NCI-H82 treated with DMSO at 0.1 percent for 48 hours (cell line): ENCODE measurements around the gene EVI5.
"Not testable (repeated sequence)": the region's sequence is repeated elsewhere in the genome, so short reads cannot be mapped to it uniquely, and the experiment has no call there.

Experiments
- DNase-seq: peaks from one replicate; lab custom pipeline; 2025; ENCODE audit not compliant: unreplicated experiment; lab: John Stamatoyannopoulos, UW

The EVI5 gene

DNA sequence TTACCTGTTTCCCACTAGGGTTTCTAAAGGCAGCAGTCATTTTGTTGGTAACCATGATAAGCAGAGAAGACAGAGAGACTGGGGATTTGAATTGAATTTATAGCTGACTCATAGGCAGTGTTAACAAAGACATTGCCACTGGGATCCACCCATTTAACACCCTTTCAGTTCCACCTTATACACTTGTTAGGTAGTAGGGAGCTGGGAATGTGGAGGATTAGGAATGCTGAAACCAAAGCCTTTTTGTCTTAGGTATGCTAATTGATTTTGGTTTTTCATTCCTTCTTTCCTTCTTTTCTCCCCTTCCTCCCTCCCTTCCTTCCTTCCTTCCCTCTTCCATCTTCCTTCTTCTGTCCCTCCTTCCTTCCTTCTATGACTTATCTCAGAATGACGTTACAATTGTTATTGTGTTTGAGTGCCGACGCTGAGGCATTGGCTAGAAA, 7.5 kb upstream of the EVI5 start:
- no peak for DNase-seq

DNA sequence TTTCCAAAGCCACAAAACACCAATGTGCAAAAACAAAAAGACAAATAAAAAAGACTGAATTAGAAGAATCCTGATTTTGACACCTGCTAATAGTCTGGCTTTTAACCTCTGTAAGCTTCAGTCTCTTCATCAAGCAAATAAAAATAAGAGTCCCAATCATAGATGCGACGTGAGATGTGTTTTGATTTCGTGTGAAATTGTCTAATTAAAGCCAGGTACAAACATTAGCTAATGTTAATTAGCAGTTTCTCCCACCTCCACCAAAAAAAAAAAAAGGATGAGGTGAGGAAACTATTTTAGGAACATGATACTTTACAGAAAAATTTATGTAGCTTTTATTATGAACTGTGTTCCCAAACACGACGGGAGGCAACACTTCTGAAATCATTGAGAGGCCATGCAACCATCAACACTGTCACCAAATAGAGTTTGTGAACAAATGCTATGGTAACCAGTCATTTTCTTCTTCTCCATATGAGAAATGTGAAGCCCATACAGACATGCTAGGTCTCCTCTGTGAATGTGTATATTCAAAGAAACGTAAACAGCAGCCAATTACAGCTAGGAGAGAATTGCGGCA, 6.7 kb upstream of the EVI5 start:
- DNase-seq, result no peak

DNA sequence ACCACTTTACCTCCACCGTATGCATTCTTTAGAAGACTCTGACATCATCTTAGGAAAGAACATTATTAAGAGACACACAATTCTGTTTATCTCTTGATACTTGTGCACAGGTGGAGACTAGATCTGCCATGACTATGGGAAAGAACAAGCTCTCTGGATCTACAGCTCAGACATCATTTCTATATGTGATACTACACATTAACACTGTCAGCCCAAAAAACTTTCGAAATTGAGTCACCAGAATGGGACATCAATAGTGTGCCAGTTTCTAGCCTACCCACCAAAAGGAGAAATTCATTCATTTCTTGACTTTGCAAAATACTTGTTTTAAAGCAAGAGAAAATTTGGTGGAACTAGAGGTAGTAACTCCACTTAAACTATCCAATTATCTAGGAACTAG, 6.0 kb upstream of the EVI5 start:
- DNase-seq, result no peak

- DNase-seq, result no peak
These were observed 5.2 kb upstream of the EVI5 start for GRCh38 chr1:92790081-92790480.

- no peak for DNase-seq
These were observed 1.4 kb upstream of the EVI5 start for GRCh38 chr1:92786111-92786901.

DNA sequence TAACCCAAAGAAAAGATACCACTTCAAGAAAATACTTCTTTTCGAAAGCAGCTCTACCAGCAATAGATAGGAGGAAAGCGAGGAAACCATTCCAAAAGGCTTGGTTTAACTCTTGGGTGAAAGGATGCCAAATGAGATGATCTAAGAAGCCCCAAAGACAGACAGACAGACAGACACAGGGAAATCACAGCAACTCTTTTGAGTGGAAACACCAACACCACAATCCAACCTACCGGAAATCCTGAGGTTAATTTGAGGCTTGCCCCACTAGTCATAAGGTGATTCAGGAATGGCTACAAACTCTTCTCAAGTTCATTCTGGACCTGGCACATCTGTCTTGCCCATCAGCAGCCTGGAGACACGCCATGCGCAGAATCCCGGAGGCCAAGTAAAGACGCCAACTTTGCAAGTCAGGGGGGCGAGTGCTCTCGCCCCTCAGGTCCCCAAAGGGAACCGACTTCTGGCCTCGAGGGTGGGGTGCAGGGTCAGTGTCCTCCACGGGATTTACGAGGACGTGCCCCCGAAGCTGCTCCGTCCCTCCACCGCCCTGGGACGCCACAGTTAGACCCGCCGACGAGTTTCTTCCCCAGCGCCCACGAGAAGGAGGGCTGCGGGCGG, 778 bp downstream of the EVI5 start:
- DNase-seq, result no peak

- DNase-seq, result not testable (repeated sequence)
These were observed 1.4 kb downstream of the EVI5 start for GRCh38 chr1:92783550-92783949.

DNA sequence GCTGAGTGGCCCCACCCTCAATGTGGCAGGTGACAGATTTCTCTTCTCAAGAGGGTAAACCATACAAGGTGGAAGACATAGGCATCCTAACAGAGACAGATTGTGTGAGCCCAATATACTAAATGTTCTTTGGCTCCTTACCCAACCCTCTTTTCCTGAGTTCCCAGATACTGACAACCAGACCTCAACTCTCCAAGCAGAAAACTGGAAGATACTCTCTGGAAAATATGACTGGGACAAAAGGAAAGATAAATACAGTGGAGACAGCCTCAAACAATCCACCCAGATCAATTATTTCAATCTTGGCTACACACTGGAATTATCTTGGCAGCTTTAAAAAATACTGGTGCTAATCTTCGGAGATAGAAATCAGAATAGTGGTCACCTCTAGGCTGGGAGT, 6.5 kb downstream of the EVI5 start:
- DNase-seq, result no peak

DNA sequence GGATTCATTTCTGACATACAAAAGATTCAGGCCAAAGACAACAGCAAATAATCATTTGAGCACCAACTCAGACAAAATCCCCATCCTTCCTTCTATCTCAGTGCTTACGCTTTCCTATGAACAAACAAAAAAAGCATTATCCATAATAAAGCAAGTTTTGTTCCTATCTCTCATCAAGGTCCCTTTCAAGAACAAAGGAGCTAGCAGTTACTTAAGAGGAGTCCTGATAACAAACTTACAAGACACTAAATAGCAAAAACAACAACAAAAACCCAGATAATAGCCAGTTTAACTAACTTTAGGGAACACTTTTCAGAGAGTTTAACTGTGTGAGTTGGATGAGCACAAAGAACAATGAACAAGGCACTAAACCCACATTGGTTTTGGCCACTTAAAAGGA, 10.5 kb downstream of the EVI5 start:
- no peak for DNase-seq

DNA sequence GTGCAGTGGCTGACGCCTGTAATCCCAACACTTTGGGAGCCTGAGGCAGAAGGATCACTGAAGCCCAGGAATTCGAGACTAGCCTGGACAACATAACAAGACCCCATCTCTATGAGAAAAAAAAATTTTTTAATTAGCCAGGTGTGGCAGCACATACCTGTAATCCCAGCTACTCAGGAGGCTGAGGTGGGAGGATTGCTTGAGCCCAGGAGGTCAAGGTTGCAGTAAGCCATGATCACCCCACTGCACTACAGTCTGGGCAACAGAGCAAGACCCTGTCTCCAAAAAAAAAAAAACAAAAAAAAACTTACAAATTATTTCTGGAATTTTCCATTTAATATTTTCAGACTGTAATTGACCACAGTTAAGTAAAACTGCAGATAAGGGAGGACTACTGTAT, 11.2 kb downstream of the EVI5 start:
- DNase-seq, result not testable (repeated sequence)

- no peak for DNase-seq
These were observed 15.1 kb downstream of the EVI5 start for GRCh38 chr1:92769856-92770255.

DNA sequence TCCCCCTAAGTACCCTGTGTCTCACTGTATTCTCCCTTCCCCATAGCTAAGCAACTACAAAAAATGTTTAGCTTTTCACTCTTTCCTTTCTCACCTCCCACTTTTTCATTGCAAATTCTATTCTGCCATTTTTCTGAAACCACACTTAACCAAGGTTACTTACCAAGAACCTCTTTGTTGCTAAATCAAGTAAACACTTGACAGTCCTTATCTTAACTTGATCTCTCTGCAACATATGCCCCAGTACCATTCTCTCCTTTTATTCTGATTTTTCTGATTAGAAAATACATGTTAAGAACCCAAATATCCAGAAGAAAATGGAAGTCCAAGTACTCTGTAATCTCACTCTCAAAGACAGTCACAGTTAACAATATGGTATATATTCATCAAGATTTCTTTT, 16.0 kb downstream of the EVI5 start:
- no peak for DNase-seq

DNA sequence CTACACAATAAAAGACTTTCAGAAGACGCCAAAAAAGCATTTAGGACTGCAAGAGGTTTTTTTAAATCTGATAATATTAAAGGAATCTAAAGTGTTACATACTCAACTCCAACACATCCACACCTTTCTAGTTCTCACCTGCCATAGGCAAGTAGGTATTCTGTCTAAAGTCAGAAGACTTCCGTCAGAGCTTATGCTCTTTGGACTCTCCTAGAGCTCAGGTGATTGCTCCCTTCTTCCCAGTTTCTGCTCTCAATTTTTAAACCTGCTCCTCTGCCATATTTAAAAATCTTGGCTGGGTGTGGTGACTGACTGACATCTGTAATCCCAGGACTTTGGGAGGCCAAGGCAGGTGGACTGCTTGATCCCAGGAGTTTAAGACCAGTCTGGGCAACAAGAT, 16.6 kb downstream of the EVI5 start:
- DNase-seq, result no peak

GRCh38 chr1:92764116-92764515, 20.8 kb downstream of the EVI5 start:
- DNase-seq, result no peak

- DNase-seq, result no peak
These were observed 22.6 kb downstream of the EVI5 start for GRCh38 chr1:92762355-92762754.

DNA sequence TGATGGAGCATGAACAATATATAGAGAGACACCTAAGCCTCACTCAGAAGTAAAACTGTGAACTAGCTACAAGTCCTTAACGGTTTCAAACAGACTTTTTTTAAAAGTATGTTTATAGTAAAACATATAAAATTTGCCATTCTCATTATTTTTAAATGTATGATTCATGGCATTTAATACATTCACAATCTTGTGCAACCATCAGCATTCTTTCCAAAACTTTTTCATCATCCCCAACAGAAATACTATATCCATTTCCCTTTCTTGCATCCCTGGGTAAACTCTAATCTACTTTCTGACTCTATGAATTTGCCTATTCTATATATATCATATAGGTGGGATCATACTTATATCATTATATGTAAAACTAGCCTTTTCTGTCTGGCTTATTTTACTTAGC, 25.5 kb downstream of the EVI5 start:
- no peak for DNase-seq

- DNase-seq, result no peak
These were observed 28.4 kb downstream of the EVI5 start for GRCh38 chr1:92756537-92756936.

DNA sequence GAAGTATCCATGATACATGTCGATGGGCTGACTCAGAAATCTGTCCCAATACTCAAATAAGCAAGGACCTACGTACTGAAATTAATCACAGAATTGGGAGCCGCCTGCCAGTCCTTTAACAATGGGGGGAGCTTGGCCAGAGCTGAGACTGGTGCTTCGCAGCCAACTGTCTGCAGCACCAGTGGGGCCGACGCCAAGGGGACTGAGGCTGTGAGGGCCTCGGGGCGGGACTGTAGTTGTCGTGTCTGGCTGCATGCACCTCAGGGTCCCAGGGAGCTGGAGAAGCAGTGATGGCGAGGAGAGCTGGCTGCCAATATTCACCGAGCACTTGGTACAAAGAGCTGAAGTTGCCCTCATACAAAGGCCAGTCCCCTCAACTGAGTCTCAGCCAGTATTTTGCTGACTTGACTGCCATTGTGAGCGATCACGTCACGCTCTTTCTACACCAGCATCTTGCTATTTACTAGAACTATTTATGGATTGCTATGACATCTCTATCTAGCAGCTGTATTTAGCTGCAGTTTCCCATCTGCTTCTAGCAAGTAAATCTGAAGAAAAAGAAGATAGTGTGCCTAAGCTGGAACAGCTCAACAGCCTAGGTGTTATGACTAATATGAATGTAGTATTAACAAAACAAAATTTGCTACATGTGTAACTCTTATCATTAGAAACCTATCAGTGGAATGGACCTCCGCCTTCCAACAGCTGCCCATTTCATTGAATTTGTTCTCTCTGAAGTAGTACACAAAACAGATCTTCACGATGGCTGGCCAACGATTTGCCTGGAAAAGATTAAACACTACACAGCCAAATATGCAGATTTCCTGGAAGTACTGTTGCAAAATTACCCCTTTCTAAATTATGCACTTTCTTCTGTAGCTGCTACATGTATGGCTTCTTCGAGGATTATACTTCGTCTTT, 29.1 kb downstream of the EVI5 start:
- no peak for DNase-seq

GRCh38 chr1:92754719-92755050, 30.2 kb downstream of the EVI5 start:
- DNase-seq, result no peak

DNA sequence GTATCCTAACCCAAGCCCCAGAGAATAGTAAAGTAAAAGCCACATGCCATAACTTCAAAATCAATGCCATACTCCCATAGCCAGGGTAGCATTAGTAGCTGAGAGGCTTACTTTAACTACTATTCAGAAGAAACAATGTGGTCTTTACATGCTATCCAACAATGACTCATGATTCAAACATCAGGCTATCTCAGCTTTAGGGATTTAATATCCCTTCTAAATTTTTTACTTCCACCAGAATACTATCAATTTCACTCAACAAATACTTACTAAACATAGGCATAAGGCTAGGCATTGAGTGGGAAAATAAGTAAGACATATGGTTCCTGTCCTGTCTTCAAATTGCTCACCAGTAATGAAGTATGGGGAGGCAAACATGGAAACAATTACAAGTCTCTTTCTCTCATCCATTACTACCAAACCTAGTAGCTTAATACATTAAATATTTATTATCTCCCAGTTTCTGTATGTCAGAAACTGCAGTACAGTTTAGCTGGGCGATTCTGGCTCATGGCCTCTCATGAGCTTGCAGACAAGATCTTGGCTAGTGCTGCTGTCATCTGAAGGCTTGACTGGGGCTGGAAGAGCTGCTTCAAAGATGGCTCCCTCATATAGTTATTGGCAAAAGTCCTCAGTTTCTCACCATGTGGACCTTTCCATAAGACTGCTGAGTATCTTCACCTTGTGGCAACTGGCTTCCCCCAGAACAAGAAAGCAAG, 30.7 kb downstream of the EVI5 start:
- DNase-seq, result no peak

DNA sequence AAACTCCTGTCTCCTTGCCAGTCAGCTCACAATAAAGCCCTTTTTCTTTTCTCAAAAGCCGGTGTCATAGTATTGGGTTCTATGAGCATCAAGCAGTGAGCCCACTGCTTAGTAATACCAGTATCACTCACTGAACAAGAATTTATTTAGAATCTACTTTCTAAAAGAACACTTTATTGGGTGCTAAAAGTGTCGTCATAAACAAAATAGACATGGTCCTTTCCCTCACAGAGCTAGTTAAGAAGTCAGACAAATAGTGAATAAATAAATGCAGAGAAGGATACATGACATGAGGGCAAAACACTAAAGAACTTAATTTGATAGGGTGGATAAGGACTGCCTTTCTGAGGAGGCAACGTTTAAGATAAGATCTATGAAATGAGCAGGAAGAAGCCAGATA, 32.2 kb downstream of the EVI5 start:
- DNase-seq, result no peak
